Lower leg skin (tissue), 3 donors: ENCODE measurements around the gene SH3D21.

Experiments used
- CTCF ChIP-seq, 3 donors: fragments of 450-650 bp; IDR thresholded peaks; one replicate each; pipeline ENCODE4 v1.5.1; 2016; ENCODE audit warnings: antibody characterized with exemption in 3 of 3, mild to moderate bottlenecking in 3 of 3, moderate library complexity in 2 of 3
- POLR2A ChIP-seq, 2 donors: fragments of 450-650 bp; IDR thresholded peaks; one replicate each; pipeline ENCODE4 v1.6.1; 2016 to 2017; ENCODE audit warnings: antibody characterized with exemption in 2 of 2, mild to moderate bottlenecking in 1 of 2, moderate library complexity in 1 of 2

- no peak for TF ChIP-seq CTCF (IDR thresholded peaks at IDR 0.05)
- no peak for TF ChIP-seq POLR2A (IDR thresholded peaks at IDR 0.05)
Measured at GRCh38 chr1:36366091-36366661, 60.0 kb downstream of the SH3D21 start.
